Urothelium cell line (cell line): ENCODE results near the gene CECR2.

Experiments used
- DNase-seq: peaks from one replicate; pipeline ENCODE4 v3.0.0; 2011; ENCODE audit warnings: low spot score, mixed read lengths
- FAIRE-seq: peaks from 2 replicates; lab custom pipeline; 2011; peaks lifted over from hg19 to GRCh38; lab: Jason Lieb, UNC

The CECR2 gene

DNA sequence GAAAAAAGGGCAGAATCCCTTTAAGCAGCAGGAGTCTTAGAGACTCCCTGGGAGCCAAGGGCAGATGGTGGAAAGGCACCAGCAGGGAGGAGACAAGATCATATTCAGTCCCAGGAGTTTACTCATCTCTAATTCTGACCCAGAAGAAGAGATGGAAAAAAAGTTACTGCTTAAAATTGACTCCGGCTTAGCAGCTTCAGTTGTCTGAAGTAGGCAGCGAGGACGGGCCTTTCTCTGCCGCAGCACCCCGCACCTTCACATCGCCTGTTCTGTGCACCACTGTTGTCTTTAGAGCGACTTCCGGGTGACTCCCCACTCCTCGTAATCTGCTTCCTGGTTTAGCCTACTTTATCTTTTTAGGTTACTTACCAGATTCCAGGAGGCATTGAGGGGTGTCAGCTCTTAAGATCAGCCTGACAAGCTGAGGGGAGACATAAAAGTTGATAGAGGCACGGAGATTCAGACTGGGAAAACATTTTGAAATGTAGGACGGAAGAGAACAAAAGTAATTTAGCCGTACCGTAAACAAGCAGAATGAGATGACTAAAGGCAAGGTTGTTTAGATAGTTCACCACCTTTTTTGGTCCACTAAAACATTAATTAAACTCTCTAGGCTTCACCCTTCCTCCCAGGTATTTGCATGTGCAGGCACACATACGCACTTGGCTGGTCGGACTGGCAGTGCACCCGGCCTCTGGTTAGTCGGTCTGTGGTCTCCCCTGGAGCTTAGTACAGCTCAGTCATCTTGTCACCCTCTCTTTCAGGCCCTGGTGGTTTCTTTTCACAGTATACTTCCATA is 74.3 kb downstream of the CECR2 start:
- no peak for DNase-seq
- FAIRE-seq: no peak

- no peak for FAIRE-seq
- DNase-seq: no peak
Observed at GRCh38 chr22:17444204-17444504, 74.9 kb downstream of the CECR2 start.

GRCh38 chr22:17446698-17447097 is 77.4 kb downstream of the CECR2 start:
- DNase-seq (no peak), FAIRE-seq (no peak)

- DNase-seq: no peak
- no peak for FAIRE-seq
Observed at GRCh38 chr22:17451316-17451715, 82.1 kb downstream of the CECR2 start.

GRCh38 chr22:17460895-17461294 is 91.6 kb downstream of the CECR2 start:
- no peak for FAIRE-seq
- DNase-seq: no peak

GRCh38 chr22:17470880-17471500 is 101.7 kb downstream of the CECR2 start:
- no peak for DNase-seq
- no peak for FAIRE-seq

DNA sequence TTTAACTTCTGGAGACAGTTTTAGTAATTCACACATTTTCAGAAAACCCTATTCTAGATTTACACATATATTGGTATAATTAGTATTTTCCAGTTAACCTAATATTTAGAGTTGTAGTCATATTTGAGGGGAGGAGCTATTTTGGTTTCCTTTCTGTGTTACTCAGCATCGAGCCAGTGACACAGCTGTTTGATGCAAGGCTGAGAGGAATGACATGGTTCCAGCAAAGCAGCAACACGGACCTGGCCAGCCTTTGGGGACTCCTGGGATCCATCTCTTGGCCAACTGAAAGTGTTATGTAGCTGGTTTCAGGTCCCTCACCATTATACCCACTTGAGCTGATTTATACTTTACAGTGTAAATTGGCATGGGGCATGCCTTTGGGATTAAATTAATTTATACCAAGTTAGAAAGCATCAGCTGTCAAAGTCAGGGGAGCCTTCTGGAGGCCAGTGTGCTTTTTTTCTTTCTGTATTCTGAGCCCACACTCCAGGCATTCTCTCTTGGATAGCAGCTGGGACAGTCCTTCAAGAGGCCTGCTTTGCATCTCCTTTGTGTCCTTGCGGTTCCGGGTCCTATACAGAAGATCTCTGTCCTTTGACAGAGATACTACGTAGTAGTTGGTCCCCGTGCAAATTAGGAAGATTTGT is 102.8 kb downstream of the CECR2 start:
- no peak for FAIRE-seq
- DNase-seq: no peak

DNA sequence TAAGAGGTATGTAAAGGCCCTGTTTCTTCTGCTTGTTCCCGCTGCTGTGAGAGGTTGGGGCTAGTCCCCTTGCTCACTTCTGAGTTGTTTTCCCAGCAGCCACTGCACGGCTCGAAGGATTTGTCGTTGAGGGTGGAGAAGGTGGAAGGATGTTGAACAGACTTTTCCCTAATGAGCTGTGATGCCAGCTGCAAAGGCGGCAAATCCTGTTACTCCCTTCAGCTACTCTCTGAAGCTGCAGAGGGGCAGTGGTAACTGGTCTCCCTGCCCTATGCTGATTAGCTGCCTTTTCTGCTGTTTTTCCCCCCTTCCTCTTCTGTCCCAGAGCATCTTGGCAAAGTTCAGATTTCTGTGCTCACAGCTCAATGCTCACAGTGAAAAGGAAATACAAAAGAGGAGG is 103.7 kb downstream of the CECR2 start:
- FAIRE-seq (no peak), DNase-seq (no peak)

- FAIRE-seq: no peak
- no peak for DNase-seq
Observed at GRCh38 chr22:17475318-17476230, 106.3 kb downstream of the CECR2 start.

- no peak for DNase-seq
Observed at GRCh38 chr22:17476838-17477237, 107.6 kb downstream of the CECR2 start.

GRCh38 chr22:17477391-17477833 is 108.2 kb downstream of the CECR2 start:
- FAIRE-seq (no peak), DNase-seq (no peak)

More at GRCh38 chr22:17476838-17477237, 107.6 kb downstream of the CECR2 start:
- FAIRE-seq: no peak

DNA sequence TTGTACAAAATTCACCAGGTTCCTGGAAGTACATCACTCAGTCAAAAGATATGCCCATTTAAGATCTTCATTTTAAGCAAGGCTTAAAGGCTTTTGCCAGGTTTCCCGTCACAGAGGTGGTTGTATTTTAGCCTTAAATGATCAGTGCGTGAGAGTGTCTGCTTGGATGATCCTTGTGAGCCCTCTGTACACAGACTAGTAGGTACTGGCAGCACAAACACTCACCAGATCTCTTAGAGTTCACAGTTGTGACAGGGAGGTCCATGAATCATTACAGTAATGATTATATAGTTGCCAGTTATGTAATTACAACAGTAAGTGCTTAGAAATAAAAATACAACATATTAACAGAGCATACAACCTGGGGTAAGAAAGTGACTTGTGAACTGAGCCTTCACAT is 109.9 kb downstream of the CECR2 start:
- no peak for DNase-seq
- no peak for FAIRE-seq

DNA sequence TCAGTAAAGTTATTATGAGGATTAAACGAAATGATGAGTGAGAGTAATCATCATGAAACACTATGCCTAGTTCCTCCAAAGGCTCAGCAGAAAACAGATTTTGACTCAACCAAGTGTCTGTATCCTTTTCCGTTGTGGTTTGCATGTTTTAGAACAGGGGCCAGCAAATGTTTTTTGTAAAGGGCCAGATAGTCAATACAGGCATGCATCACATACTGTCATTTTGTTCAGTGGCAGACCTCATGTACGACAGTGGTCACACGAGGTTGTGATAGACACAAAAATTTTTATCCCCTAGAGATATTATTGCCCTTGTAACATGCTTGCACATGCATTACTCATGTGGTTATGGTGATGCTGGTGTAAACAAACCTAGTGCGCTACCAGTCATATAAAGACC is 112.2 kb downstream of the CECR2 start:
- FAIRE-seq: no peak
- DNase-seq: no peak

DNA sequence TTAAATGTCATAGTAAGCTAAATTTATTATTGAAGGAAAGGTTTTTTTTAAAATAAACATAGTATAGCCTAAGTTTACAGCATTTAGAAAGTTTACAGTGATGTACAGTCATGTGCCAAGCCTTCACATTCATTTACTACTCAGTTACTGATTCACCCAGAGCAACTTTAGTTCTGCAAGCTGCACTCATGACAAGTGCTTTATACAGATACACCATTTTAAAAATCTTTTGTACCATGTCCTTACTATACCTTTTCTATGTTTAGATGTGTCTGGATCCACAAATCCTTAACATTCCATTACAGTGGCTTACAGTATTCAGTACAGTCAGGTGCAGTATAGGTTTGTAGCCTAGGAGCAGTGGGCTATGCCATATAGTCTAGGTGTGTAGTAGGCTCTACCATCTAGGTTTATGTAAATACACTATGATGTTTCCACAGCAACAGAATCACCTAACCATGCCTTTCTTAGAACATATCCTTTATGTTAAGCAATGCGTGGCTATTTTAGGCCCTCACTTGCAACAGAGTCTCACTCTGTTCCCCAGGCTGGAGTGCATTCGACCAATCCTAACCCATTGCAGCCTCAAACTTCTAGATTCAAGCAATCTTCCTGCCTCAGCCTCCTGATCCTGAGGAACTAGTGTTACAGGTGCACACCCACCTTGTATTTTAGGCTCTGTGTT is 114.6 kb downstream of the CECR2 start:
- no peak for DNase-seq
- no peak for FAIRE-seq

DNA sequence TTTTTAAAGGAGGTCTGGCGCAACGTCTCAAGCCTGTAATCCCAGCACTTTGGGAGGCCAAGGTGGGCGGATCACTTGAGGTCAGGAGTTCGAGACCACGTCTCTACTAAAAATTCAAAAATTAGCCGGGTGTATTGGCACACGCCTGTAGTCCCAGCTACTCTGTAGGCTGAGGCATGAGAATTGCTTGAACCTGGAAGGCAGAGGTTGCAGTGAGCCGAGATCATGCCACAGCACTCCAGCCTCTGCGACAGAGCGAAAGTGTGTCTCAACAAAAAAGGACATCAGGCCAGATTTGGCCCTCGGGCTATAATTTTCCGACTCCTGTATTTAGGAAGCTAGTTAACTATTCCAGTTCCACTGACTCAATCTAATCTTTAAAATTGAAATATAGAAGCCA is 115.3 kb downstream of the CECR2 start:
- no peak for DNase-seq
- FAIRE-seq: no peak

DNA sequence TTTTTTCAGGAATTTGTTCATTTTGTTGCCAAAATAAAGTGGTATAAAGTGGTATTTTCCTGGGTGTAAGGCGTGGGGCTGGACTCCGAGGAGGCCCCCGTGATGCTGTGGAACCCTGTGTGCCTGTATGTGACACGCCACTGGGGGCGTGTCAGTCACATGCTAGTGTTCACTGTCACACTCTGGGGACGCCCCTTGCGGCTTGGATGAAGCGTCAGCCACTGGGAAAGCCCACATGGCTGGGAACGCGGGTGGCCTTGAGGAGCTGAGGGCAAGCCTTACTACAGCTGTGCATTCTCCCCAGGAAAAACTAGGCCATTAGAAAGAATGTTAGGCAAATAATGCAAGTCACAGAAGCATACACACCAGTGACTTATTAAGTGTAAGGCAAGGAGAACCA is 117.1 kb downstream of the CECR2 start:
- FAIRE-seq: no peak
- no peak for DNase-seq

- FAIRE-seq (no peak), DNase-seq (no peak)
Observed at GRCh38 chr22:17486719-17487118, 117.5 kb downstream of the CECR2 start.

DNA sequence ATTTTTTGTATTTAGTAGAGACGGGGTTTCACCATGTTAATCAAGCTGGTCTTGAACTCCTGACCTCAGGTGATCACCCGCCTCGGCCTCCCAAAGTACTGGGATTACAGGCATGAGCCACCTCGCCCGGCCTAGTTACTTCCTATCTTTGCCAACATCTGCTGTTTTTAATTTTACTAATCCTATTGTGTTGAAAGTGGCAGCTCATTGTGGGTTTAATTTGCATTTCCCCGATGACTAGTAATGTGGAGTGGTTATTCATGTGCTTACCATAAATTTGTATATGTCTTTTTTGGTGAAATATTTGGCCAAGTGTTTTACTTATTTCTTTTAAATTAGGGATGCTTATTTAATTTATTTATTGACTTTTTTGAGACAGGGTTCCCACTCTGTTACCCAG is 119.8 kb downstream of the CECR2 start:
- FAIRE-seq (no peak), DNase-seq (no peak)

DNA sequence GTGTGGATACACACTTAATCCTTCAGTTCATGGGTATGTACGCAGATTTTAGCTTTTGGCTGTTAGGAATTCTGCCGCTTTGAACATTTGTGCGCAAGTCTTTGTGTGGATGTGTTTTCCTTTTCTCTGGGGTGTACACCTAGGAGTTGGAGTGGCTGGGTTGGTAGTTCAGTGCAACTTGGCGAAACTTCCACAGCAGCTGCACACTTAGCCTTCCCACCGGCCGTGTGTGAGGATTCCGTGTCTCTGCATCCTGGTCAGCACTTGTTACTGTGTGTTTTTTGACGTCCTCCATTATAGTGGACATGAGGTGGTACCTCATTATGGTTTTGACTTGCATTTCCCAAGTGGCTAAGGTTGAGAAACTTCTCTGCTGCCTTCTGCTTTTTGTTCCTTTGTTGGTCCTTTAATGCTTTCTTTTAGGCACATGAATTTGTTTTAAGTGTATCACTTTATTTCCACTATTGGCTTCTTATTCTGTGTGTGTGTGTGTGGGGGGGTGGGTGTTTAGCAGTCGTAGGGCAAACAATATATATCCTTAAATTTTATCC is 121.9 kb downstream of the CECR2 start:
- no peak for DNase-seq
- FAIRE-seq: no peak

GRCh38 chr22:17492247-17492646 is 123.0 kb downstream of the CECR2 start:
- DNase-seq (no peak), FAIRE-seq (no peak)
